Ascending aorta (tissue), 2 donors: ENCODE measurements around the gene LAMA3. TPM values are rescaled to one million over a fixed set of nuclear protein-coding genes. Genes with fewer than 3 reads are reported as not detected.

ENCODE experiments used
- DNase-seq, 2 donors: peaks; one replicate each; pipeline ENCODE4 v3.0.0-alpha.2; 2019; ENCODE audit warnings: low spot score in 2 of 2
- H3K27ac ChIP-seq, 2 donors: fragments of 200-600 bp; sonication (generic); one replicate each; pipeline ENCODE4 v1.5.1; 2016 to 2017; ENCODE audit warnings: mild to moderate bottlenecking in 1 of 2
- H3K27me3 ChIP-seq: fragments of 200-600 bp; sonication (generic); one replicate; pipeline ENCODE4 v1.5.1; 2017
- H3K36me3 ChIP-seq, 2 donors: fragments of 200-600 bp; sonication (generic); one replicate each; pipeline ENCODE4 v1.5.1; 2016
- H3K4me1 ChIP-seq, 2 donors: fragments of 200-600 bp; sonication (generic); one replicate each; pipeline ENCODE4 v1.5.1; 2016 to 2017; ENCODE audit warnings: mild to moderate bottlenecking in 1 of 2
- H3K4me3 ChIP-seq, 2 donors: fragments of 200-600 bp; sonication (generic); one replicate each; pipeline ENCODE4 v1.5.1; 2016 to 2017; ENCODE audit warnings: mild to moderate bottlenecking in 1 of 2
- H3K9me3 ChIP-seq, 2 donors: fragments of 200-600 bp; sonication (generic); one replicate each; pipeline ENCODE4 v1.5.1; 2016
- intact Hi-C: fragments of 100-400 bp; cut with DNase I; formaldehyde crosslinking; loops from one replicate; pipeline ENCODE4 v1.15.1; 2023
- total RNA-seq: library from RNA; depleted of rRNA; stranded (reverse); fragments of >200 nt; gene quantifications from one replicate; pipeline ENCODE4 v1.1.0, GENCODE V29; 2016
- TF ChIP-seq, protein P1 (sequence below), 3 experiments: fragments of 200-600 bp in 2 of 3; fragments of 450-650 bp in 1 of 3; sonication (generic) in 2 of 3; IDR thresholded peaks; one replicate each; pipeline ENCODE4 v1.5.1; 2016 to 2019; ENCODE audit warnings: antibody characterized with exemption in 3 of 3, mild to moderate bottlenecking in 1 of 3, moderate library complexity in 1 of 3

LAMA3 gene
- total RNA-seq, 1 donor from 2014 or later: 27.2 TPM

- intact Hi-C loops: no loop called here
These were observed 6.1 kb upstream of the LAMA3 start for GRCh38 chr18:23683155-23683554.

DNA sequence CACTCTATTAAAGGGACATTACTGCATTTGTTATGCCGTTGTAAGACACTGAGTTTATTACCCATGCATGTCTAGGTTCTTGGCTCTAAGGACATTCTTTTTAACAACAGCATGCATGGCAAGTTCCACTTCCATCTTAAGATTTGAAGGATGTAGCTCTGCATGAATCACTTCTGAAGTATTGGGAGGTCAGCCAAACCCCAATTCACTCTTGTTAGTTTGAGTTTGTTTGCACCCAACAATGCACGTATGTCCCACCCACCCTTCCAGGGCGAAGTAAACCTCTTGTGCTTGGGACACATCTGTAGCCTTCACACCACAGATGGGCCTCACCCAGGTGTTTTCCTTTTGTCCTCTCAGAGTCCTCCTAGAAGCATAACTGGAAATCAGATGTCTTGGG lies 5.6 kb upstream of the LAMA3 start:
- TF ChIP-seq, protein P1, sequence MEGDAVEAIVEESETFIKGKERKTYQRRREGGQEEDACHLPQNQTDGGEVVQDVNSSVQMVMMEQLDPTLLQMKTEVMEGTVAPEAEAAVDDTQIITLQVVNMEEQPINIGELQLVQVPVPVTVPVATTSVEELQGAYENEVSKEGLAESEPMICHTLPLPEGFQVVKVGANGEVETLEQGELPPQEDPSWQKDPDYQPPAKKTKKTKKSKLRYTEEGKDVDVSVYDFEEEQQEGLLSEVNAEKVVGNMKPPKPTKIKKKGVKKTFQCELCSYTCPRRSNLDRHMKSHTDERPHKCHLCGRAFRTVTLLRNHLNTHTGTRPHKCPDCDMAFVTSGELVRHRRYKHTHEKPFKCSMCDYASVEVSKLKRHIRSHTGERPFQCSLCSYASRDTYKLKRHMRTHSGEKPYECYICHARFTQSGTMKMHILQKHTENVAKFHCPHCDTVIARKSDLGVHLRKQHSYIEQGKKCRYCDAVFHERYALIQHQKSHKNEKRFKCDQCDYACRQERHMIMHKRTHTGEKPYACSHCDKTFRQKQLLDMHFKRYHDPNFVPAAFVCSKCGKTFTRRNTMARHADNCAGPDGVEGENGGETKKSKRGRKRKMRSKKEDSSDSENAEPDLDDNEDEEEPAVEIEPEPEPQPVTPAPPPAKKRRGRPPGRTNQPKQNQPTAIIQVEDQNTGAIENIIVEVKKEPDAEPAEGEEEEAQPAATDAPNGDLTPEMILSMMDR (IDR thresholded peaks at IDR 0.05): no peak
- Histone ChIP-seq H3K36me3 (no peaks in the 10 kb centered on the region), H3K4me1 (peaks cover 0 to under 1% of the 10 kb centered on the region in 2 donors), H3K27me3 (no peaks in the 10 kb centered on the region), H3K27ac (no peak overlapping the region), H3K9me3 (no peaks in the 10 kb centered on the region), H3K4me3 (no peak overlapping the region)
- intact Hi-C loops: no loop called here
- DNase-seq: no peak

More at GRCh38 chr18:23683155-23683554, 6.1 kb upstream of the LAMA3 start:
- H3K9me3 ChIP-seq: no peaks in the 10 kb centered on the region
- H3K27me3 ChIP-seq: no peaks in the 10 kb centered on the region
- TF ChIP-seq, protein P1 (IDR thresholded peaks at IDR 0.05): no peak
- no peaks in the 10 kb centered on the region for H3K36me3 ChIP-seq
- DNase-seq: no peak
- no peak overlapping the region for H3K27ac ChIP-seq
- H3K4me1 ChIP-seq: no peaks in the 10 kb centered on the region
- H3K4me3 ChIP-seq: no peak overlapping the region

- no peak for DNase-seq
- Histone ChIP-seq H3K27ac (no peak overlapping the region), H3K4me3 (no peak overlapping the region), H3K9me3 (no peaks in the 10 kb centered on the region), H3K27me3 (no peaks in the 10 kb centered on the region), H3K4me1 (peaks cover 0 to 5% of the 10 kb centered on the region in 2 donors), H3K36me3 (no peaks in the 10 kb centered on the region)
- TF ChIP-seq, protein P1 (IDR thresholded peaks at IDR 0.05): no peak
- intact Hi-C loops: no loop called here
These were observed 4.6 kb upstream of the LAMA3 start for GRCh38 chr18:23684515-23685197.

GRCh38 chr18:23688528-23688927 lies 725 bp upstream of the LAMA3 start:
- H3K4me3 ChIP-seq: peak overlapping the region in 1 of 2 donors; percentile 80
- TF ChIP-seq, protein P1 (IDR thresholded peaks at IDR 0.05): no peak
- no peaks in the 10 kb centered on the region for H3K9me3 ChIP-seq

DNA sequence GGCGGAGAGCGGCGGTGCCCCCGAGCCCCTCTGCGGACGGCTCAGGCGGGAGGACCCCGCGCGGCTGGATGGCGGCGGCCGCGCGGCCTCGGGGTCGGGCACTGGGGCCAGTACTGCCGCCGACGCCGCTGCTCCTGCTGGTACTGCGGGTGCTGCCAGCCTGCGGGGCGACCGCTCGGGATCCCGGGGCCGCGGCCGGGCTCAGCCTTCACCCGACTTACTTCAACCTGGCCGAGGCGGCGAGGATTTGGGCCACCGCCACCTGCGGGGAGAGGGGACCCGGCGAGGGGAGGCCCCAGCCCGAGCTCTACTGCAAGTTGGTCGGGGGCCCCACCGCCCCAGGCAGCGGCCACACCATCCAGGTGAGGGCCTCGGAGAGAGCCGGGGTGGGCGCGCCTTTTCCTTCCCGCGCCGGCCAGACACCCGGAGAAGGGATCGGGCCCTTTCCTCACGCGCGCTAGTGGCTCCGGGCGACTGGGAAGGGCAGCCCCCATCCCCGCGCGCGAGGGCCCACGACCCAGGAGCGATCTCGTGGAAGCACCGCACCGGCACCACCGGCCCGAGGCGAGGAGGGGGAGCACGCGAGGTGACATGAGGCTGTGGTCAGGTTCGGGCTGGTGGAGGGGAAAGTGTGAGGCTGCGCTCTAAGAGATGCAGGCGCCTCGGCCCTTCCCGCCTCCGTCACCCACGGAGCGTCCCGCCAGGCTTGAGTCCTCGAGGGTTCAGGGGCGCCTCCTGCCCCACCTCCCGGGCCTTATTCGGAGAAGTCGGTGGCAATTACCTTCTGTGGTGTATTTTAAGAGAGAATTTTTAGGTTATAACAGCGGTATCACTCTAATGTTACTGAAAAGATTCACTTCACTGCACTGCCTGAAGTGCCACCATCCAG lies 607 bp downstream of the LAMA3 start:
- Histone ChIP-seq H3K27me3 (no peaks in the 10 kb centered on the region), H3K9me3 (no peaks in the 10 kb centered on the region), H3K36me3 (no peaks in the 10 kb centered on the region), H3K4me3 (peak overlapping the region; percentile 59 to 80), H3K27ac (peak overlapping the region in 1 of 2 donors; percentile 2), H3K4me1 (peaks cover 0 to 5% of the 10 kb centered on the region in 2 donors)
- intact Hi-C loops: no loop called here
- DNase-seq: peak in 1 of 2 donors; percentile 60
- TF ChIP-seq, protein P1 (IDR thresholded peaks at IDR 0.05): no peak

More at GRCh38 chr18:23688528-23688927, 725 bp upstream of the LAMA3 start:
- intact Hi-C loops: no loop called here
- Histone ChIP-seq H3K27me3 (no peaks in the 10 kb centered on the region), H3K27ac (no peak overlapping the region), H3K36me3 (no peaks in the 10 kb centered on the region), H3K4me1 (peaks cover 0 to 5% of the 10 kb centered on the region in 2 donors)
- DNase-seq: no peak
